K562 (cell line): ENCODE measurements around the gene SCUBE1. TPM values are rescaled to one million over a fixed set of nuclear protein-coding genes. Genes with fewer than 3 reads are reported as not detected.
A peak's percentile ranks its signal among the peaks of the same experiment; 100 is the strongest.

ENCODE experiments used
- AFF1 ChIP-seq, 2 experiments: fragments of 450-650 bp; IDR thresholded peaks; 2 replicates each; pipeline ENCODE4 v1.6.1; 2018; ENCODE audit warnings: mild to moderate bottlenecking in 2 of 2, low read depth in 1 of 2; ENCODE audit not compliant: partially characterized antibody in 2 of 2
- BRD9 ChIP-seq: fragments of 450-650 bp; IDR thresholded peaks from 2 replicates; pipeline ENCODE4 v1.6.1; 2018; ENCODE audit warnings: low read depth; ENCODE audit not compliant: partially characterized antibody
- CHCHD3 ChIP-seq: fragments of 250-450 bp; sonication (Bioruptor Pico); IDR thresholded peaks from 2 replicates; pipeline ENCODE4 v2.1.2; 2022; ENCODE audit warnings: mild to moderate bottlenecking
- CTBP1 ChIP-seq: fragments of 450-650 bp; IDR thresholded peaks from 2 replicates; pipeline ENCODE4 v1.6.1; 2016; ENCODE audit warnings: borderline replicate concordance
- HDAC8 ChIP-seq: fragments of 450-650 bp; IDR thresholded peaks from 2 replicates; pipeline ENCODE4 v1.6.1; 2016; ENCODE audit warnings: mild to moderate bottlenecking, missing genetic modification characterization, moderate library complexity, missing compliant biosample characterization
- HDGF ChIP-seq: fragments of 450-650 bp; IDR thresholded peaks from 2 replicates; pipeline ENCODE4 v1.6.1; 2016
- KAT8 ChIP-seq: fragments of 450-650 bp; IDR thresholded peaks from 2 replicates; pipeline ENCODE4 v1.6.1; 2016; ENCODE audit warnings: low read depth, mild to moderate bottlenecking
- NELFE ChIP-seq: IDR thresholded peaks from 2 replicates; pipeline ENCODE4 v1.6.1; 2011; ENCODE audit warnings: mild to moderate bottlenecking; ENCODE audit not compliant: insufficient read depth, insufficient read length
- NRF1 ChIP-seq, 2 experiments: fragments of 450-650 bp; IDR thresholded peaks in 1 of 2; conservative IDR thresholded peaks in 1 of 2; 2 replicates each; pipeline ENCODE4 v1.6.1; 2014; ENCODE audit warnings: mild to moderate bottlenecking in 2 of 2
- PATZ1 ChIP-seq: fragments of 250-450 bp; sonication (Bioruptor Pico); IDR thresholded peaks from 2 replicates; pipeline ENCODE4 v1.5.0; 2020; ENCODE audit warnings: mild to moderate bottlenecking, borderline replicate concordance
- PREB ChIP-seq: sonication (generic); formaldehyde crosslinking; IDR thresholded peaks from 2 replicates; pipeline ENCODE4 v1.8.1; 2023; ENCODE audit warnings: mild to moderate bottlenecking, missing genetic modification reagents
- RFX1 ChIP-seq: fragments of 450-650 bp; IDR thresholded peaks from 2 replicates; pipeline ENCODE4 v1.6.1; 2016; ENCODE audit warnings: mild to moderate bottlenecking, moderate library complexity
- SMC3 ChIP-seq: conservative IDR thresholded peaks from 2 replicates; pipeline ENCODE4 v1.6.1; 2011; ENCODE audit warnings: low read depth, low read length, improper control_type of control experiment; ENCODE audit not compliant: insufficient read depth
- ZBTB1 ChIP-seq: sonication (generic); formaldehyde crosslinking; IDR thresholded peaks from 2 replicates; pipeline ENCODE4 v1.8.1; 2023; ENCODE audit warnings: missing genetic modification reagents, low read depth, mild to moderate bottlenecking, borderline replicate concordance
- ZKSCAN1 ChIP-seq: fragments of 150-350 bp; IDR thresholded peaks from 2 replicates; pipeline ENCODE4 v1.6.1; 2016; ENCODE audit warnings: low read depth, low read length
- ZNF277 ChIP-seq: fragments of 250-450 bp; sonication (Bioruptor Pico); IDR thresholded peaks from 2 replicates; pipeline ENCODE4 v1.8.0; 2022; ENCODE audit warnings: inconsistent platforms, mild to moderate bottlenecking, moderate library complexity, borderline replicate concordance
- ZNF3 ChIP-seq: fragments of 250-450 bp; sonication (Bioruptor Pico); IDR thresholded peaks from 2 replicates; pipeline ENCODE4 v1.5.0; 2021; ENCODE audit warnings: mild to moderate bottlenecking, moderate library complexity
- ZNF347 ChIP-seq: fragments of 450-650 bp; formaldehyde crosslinking; IDR thresholded peaks from 2 replicates; pipeline ENCODE4 v1.4.0; 2020; ENCODE audit warnings: low read depth, mild to moderate bottlenecking, moderate library complexity
- ZNF76 ChIP-seq: fragments of 250-450 bp; sonication (Bioruptor Pico); IDR thresholded peaks from 2 replicates; pipeline ENCODE4 v1.4.0; 2020; ENCODE audit warnings: mild to moderate bottlenecking, moderate library complexity, borderline replicate concordance
- polyA plus RNA-seq, 8 experiments: library from polyadenylated mRNA; depleted of rRNA in 4 of 8; stranded (reverse) in 5 of 8; unstranded in 3 of 8; fragments of >200 nt; fragmentation: Nextera tagmentation in 2 of 8; fragmentation: Illumina TruSeq in 1 of 8; extraction: Ambion mirVana in 2 of 8; extraction: Trizol in 1 of 8; gene quantifications; 2 replicates each; pipeline versions ENCODE4 v1.2.1 to v1.2.3, GENCODE V29; 2011 to 2014; ENCODE audit warnings: inconsistent platforms in 1 of 8, missing spikeins in 1 of 8
- total RNA-seq, 7 experiments: library from RNA; depleted of rRNA in 6 of 7; stranded (reverse); fragments of >200 nt in 6 of 7; fragmentation: Illumina TruSeq in 2 of 7; extraction: Trizol in 2 of 7; gene quantifications; 2 replicates each; pipeline versions ENCODE4 v1.2.1 to v1.2.3, GENCODE V29; 2011 to 2021; ENCODE audit warnings: low replicate concordance in 1 of 7

Gene SCUBE1
- total and polyA plus RNA-seq, 9 of the 15 experiments (the other 6 are each of a cell fraction or from before 2014, with no cell fraction given): 0.03 to 0.47 (median 0.29) TPM; not detected in 6

- TF ChIP-seq NRF1 (conservative IDR thresholded peaks at IDR 0.05 in 1 of 2, IDR thresholded peaks at IDR 0.05 in 1 of 2) (no peak; a peak in 1 of 4 replicates), KAT8 (no peak), RFX1 (no peak), SMC3 (no peak), HDGF (no peak), AFF1 (IDR thresholded peaks at IDR 0.05; ENCODE audit: low read depth in 1 of 2, partially characterized antibody in 2 of 2) (no peak), CHCHD3 (CRISPR knock-in tag) (no peak), ZNF3 (no peak), PATZ1 (no peak), ZKSCAN1 (no peak), CTBP1 (peak; percentile 90), ZNF277 (CRISPR knock-in tag) (no peak), ZNF76 (no peak), HDAC8 (tag) (no peak), BRD9 (no peak), NELFE (no peak), PREB (no peak), ZNF347 (no peak), ZBTB1 (CRISPR knock-in tag) (no peak)
Observed at GRCh38 chr22:43275545-43276317, 67.4 kb downstream of the SCUBE1 start (continued).
